CD1c-positive myeloid dendritic cell (primary cell): ENCODE results near the gene CENPE.

Source experiments
- DNase-seq: peaks from one replicate; pipeline ENCODE4 v3.0.0-alpha.2; 2016; ENCODE audit errors: extremely low spot score

Gene CENPE

DNA sequence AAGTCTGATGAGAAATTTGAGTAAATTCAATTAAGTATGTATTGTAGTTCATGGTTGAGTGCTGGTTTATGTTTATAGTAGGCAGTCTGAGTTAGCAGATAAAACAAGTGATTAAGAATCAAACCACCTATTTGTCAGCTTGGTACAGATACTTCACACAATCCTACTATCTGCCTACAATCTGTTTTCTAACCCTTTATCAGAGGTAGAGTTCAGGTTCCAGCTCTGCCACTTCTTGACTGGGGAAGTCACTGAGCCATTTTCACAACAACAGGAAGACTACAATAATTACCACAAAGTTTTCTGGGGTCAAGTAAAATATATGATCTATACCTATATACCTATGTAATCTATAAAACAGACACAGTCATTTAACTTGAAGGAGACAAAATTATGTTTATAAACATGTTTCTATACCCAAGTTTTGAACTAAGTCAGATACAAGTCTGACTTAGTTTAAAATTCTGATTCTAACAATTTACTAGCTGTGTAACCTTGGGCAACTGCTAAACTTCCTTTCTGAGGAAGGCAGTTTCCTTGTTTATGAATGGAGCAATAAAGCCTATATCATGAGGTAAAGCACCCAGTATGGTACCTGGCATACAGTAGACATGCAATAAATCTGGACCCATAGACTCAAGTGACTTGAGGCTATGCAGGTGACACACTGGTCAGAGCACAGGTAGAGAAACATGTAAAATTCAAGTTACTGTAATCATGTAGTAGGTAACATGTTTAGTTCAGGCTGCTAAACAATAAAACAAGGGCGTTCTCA is 61.3 kb downstream of the CENPE start:
- no peak for DNase-seq

DNA sequence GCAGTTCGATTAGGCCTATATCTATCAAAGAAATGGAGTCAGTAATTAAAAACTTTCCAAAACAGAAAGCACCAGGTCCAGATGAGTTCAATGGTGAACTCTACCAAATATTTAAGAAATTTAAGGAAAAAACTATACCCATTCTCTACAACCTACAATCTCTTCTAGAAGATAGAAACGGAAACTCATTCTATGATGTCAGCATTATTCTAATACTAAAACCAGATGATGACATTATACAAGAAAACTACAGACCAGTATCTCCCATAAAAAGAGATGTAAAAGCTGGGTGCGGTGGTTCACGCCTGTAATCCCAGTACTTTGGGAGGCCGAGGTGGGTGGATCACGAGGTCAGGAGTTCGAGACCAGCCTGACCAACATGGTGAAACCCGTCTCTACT is 69.0 kb downstream of the CENPE start:
- DNase-seq = no peak

DNA sequence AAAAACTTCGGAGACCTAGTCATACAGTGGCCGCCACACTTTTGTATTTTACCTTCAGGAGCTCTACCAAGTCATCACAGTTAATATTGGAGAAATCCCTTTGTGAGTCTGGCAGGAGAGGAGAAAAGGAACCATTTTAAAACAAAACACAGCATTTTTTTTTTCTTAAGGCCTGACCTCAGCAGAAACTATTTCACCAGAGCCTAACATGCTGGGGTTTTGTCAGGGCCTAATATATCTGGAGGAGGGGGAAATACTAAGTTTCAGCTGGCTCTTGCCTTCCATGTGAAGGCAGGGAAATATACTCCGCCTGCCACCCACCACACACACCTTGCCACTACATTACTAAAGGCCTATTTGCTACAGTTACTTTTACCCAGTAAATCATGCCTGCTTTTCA is 72.0 kb downstream of the CENPE start:
- no peak for DNase-seq

DNA sequence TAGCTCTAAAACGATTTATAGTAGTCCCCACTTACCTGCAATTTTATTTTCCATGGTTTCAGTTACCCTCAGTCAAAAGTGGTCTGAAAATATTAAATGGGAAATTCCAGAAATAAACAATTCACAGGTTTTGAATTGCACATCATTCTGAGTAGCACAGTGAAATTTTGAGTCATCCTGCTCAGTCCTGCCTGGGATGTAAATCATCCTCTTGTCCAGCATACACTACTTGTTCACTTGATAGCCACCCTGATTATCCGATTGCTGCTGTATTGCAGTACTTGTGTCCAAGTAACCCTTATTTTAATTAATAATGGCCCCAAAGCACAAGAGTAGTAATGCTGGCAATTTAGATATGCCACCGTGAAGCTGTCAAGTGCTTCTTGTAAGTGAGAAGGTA is 75.0 kb downstream of the CENPE start:
- DNase-seq = no peak

DNA sequence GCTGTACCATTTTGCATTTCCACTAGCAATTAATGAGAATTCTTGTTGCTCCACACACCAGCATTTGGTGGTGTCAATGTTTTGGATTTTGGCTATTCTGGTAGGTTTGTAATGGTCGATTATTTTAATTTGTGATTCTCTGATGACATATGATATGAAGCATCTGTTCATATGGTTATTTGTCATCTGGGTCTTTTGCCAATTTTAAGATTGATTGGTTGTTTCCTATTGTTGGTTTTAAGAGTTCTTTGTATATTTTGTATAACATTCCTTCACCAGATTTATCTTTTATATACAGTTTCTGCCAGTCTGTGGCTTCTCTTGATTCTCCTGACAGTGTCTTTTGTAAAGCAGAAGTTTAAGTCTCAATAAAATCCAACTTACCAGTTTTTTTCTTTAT is 80.0 kb downstream of the CENPE start:
- no peak for DNase-seq

DNA sequence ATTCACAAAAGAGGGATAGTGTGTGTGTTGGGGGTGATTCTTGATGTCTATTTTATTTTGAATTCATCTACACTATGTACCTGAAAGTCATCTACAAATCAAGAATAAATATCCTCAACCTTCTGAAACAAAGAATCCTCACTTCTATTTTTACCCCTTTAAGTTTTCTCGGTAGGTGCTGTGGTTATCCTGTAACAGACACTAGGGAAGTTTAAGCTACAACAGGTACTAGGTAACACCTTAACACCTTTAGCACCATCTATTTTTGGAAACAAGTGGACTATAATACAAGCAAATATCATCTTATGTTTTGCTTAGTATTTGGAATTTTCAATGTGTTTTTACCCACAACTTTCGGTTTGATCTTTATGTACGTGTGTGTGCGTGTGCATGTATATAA is 86.5 kb downstream of the CENPE start:
- DNase-seq = no peak

DNA sequence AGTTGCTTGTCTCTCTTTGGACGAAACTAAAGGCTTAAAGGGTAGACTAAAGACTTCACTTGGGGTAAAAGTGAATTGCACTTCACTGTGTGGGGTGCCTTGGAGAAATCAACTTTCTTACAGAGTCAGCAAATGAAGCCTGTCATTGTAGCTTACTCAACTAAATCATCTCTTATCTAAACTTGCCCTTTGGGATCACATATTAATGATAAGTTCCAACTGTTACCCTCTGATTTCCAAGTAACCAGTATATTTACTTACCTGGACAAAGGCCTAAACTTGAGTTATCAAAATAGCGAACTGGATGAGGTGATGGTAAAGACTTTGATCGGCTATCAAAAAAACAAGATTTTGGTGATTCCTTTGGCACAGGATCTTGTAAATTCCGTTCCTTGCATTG is 89.6 kb downstream of the CENPE start:
- DNase-seq = no peak

DNA sequence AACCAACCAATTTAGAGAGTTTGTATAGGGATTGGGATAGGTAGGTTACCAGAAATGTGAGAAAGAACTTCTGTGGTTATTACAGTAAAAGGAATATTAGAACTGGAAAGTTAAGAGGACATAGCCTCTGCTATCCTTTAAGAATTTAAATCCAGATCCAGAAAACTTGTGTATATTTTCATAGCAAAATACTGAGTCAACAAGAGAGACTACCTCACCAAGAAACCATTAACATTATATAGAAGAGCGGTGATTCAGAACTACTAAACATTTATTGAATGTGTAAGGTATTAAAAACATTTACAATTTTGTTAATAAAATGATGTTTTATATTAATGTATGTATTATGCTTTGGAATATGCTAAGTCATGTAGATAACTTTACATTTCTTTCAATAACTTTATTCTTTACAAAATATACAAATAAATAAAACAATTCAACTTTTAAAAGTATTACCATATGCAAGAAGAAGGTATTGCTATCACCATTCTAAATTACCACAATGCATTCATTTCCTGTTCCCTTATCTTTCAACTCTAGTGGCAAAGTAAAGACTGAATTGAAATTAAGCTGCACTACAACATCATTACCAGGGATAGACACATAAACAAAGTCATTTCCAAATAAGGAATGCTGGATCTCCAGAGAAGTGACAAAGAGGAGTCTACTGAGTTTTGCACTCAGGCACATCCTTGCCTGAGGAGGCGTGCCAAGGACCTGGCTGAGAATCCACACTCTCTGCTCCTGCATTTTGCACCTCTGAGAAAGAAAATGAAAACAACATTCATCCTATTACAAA is 92.4 kb downstream of the CENPE start:
- no peak for DNase-seq

DNA sequence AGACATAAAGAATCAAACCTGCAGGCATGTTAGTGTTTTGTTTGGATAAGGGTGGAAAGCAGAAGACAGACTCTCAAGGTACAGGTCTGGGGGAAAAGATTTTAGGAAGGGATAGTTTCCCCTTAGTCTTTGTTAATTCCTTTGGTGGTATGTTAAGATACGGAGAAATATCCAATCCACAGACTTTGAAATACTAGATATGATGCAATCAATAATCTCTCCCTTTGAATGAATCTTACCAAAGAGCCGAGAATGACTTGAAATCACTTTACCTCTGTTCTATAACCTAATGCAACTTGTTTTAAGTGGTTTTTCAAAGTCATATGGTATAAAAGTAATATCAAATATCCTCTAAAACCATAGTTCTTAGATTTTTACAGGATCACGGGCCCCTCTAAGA is 93.3 kb downstream of the CENPE start:
- no peak for DNase-seq

DNA sequence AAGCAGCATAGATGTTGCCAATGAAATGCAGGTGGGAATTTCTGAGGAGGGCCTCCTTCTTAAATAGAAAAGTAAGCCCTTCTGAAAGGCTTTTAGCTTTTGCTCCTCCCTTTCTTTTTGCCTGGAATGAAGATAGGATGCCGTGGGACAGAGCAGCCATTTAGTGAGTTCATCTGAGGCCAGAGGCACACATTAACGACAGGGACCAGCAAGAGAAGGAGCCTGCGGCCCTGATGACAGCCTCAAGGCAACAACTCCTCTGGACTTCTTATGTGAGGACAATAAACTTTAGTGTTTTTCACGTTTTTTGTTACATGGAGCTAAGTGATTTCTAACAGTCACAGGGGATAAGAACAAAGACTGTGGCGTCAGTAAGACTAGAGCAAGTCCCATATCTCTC is 97.5 kb downstream of the CENPE start:
- no peak for DNase-seq

DNA sequence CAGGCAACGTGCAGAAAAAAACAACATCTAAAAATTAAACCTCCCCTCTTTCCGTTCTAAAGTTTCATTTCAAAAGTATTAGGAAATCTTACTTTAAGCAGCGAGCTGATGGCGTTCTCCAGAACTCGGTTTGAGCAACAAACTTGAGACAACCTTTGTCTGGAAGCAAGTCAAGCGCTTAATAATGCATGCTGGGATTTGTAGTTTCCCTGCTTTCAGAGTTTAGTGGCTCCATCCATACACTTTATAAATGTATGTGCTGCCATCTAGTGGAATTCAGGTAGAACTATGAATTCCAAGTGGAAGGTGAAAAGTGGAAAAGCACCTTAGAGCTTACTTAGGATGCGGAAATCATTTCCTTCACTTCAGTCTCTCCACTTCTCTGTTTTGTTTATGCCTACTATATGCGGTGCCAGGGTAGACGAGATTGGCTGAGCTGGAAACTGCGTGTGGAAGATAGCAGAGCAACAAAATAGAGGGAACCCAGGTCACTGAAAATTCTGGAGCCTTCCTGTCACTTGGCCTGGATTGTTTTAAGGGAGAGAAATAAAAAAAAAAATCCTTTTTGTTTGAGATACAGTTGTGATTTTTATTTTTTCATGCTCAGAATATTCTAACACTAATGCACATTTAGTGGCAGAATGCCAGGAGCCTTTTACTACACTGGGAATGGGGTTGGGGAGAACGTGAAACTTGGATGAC is 98.3 kb downstream of the CENPE start, which contains the start of gene BDH2:
TSS of gene BDH2 (minus strand) at position 144 of the 702 bp plus-strand sequence. CDS start 3,580 bp downstream, outside the sequence.
- DNase-seq = peak; percentile 93

DNA sequence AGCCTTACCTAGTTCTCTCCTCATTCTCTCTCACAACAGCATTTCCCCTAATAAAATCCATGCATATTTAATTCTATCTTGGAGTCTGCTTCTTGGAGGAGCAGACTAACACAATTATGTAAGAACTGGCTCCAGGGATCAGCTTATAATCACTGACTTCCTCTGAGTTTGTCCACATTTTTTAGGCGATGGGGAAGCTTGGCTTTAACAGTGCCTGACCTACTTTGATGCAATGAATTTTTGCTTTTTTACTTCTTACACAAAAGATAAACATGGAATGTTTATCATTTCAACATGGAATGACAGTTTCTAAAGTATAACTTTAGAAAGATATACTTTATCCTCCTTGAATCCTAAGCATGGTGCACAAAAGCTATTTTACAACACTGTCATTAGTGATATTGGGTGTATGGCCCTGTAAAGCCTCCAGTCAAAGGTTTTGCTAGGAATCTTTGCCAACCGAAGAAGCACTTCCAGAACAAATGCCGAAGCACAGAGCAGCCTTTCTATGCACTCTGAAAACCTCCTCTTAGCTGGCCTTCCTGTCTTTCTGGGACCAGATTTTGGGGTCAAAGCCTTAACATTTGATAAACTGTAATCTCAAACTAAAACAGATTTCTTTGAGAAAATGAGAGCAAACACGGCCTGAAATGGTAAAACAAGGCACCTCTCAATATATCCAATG is 99.2 kb downstream of the CENPE start:
- DNase-seq = no peak

DNA sequence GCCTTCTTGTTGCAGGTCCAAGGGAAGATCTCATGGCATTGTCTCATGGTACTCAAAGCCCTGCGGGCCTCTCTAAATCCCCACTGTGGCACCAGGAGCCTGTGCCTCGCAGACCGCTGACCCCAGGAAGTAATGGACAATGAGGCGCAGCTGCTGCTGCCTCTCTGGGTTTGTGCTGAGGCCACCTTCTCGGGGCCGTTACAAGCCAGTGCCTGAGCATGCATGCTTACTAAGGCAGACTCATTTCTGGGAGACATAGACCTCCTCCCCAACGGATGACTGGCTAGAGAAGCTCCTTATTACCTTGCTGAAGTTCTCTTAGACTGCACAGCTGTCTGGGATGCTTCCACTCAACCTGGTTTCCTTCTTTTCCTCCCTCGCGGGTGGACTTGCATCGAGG is 99.8 kb downstream of the CENPE start:
- no peak for DNase-seq

DNA sequence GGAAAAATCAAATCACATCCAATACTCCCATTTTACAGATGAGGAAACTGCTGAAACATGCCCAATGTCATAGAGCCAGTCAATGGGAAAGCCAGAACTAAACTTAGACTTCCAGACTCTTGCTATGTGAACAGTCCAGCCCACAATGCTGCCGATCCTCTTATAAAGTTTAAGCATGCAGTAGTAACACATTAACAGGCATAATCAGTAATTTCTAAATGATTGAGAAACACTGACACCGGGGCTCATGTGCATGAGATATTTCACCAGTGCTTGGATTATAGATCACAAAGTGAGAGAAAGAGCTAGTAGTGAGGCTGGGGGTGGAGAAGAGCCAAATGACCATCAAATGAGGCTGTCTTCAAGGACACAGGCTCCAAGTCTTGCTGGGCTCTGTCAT is 101.0 kb downstream of the CENPE start:
- no peak for DNase-seq

DNA sequence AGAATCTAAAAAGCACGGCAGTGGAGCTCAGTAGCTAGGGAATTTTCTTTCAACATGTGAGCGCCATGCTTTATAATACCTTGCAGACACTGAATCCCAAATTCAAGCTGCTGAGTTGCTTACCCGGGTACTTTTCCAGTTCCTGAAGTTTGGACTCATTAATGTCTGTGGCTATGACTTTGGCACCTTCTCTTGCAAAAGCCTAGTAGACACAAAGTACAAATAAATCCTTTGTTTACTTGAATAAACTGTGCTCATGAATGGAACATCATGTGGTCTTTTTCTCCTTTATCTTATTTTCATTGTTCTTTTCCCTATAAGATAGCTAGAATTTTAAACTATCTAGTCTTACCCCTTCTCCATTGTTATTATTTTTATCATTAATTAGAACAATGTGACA is 103.1 kb downstream of the CENPE start:
- no peak for DNase-seq

DNA sequence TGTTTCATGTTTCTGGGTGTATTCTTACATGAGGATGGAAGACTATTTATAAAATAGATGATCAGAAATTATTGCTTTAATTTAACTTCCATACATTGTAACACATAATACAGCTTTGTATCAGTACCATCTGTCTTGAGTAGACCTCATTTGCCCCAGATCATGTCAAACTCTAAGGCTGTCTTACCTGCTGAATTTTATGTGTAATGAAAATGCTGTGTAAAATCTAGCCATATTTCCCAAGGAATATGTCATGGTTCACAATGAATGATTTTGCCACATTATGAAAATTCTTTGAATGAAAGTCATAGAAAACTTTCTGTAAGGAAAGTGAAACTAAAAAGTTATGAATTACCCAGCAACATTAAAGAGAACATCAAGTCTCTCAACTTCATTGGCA is 105.9 kb downstream of the CENPE start:
- no peak for DNase-seq

DNA sequence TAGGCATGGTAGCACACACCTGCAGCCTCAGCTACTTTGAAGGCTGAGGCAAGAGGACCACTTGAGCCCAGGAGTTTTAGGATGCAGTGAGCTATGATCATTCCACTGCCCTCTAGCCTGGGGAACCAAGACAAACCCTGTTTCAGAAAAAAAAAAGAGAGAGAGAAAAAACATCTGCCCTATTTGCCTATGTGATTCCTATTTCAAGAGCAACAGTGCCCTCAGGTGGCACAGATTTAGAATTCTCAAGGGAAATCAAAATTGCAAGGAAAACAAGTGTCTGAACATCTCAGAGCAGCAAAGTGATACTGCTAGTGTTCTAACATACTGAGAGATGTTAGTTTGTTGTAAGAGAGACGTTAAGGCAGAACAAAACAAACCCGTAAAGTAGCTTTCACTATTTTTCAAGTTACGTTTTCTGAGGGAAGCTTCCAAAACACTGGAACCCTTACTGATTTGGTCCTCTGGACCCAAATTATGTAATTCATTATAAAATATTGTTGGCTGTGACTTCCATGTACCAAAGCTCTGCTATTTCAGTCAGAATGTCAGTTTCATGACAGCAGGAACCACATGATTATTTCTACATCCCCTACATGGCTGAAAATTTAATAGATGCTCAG is 106.4 kb downstream of the CENPE start:
- peak; percentile 57 for DNase-seq

DNA sequence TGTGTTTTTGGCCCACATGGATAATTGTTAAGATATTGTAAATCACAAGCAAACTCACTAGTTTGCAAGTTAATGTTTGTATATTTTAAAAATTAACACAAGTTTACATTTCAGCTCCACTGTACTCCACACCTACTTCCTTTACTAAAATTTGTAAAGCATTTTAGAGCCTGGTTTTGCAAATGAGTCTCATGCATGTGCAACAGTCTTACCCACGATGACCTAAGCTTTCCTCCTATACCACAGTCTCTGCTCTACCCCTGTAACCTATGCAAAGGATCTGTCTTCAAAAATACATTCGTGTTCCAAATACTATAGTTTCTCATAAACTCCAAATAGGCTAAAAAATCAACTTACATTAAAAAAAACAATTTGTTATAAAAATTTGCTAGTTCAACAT is 108.7 kb downstream of the CENPE start:
- no peak for DNase-seq

DNA sequence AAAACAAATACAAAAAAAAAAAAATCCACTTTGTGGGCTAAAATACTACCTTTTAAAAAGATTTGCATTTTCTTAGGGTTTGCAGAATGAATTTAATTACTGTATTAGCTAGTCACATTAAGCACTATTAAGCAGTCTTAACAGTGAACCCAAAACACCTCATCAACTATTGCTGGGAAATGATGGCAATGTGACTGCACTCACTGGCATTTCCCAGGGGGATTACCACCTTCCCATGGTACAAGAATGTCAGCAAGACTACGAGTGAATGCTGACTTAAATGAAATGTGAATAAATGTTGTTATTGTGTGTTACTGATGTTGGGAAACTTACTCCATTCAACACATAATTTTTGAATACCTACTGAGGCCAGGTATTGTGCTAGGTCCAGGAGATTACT is 111.6 kb downstream of the CENPE start:
- DNase-seq = no peak

DNA sequence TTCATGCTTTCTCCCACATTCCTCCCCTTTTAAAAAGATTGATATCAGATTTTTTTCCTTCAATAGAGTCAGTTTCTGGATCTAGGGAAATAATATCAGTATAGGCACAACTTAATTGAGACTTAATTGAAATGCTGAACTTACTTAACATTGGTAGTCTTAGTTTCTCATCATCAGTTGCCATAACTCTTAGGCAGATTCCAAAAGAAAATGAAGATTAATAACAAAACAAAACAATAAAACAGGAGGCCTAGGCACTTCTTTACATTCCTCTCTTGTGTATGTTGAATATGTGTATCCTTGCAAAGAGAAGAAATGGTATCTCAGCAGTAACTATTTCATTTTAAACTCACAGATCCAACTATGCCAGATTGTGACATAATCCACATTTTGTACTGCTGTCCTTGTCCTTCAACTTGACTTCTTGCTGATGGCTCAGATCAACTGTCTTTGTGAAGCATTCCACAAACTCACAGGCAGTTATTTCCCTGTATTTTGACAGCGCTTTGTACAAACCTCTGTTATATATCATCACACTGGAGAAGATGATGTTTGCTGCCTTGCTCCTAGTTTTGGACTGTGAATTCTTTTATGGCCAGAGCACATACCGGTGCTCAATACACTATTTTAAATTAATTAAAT is 112.5 kb downstream of the CENPE start:
- no peak for DNase-seq

DNA sequence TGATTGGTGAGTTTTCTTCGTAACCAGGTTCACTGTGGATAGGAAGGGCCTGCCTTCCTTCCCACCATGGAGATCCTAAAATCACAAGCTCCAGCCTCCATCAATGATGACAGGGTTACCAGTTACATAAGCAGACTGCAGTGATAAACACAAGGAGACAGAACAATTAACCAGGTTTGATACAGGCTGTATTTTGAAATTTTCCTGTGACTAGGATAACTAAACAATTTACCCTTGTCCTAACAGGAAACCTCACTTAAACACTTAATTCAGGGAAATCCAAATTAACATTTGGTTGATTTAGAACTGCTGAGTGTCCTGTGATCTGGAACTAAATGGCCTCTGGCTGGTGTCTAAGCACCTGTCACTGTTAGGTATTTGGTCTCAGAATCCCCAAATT is 118.5 kb downstream of the CENPE start:
- no peak for DNase-seq
